Measurements from ENCODE around the gene S100A4.

The S100A4 gene

GRCh38 chr1:153553096-153553495, 7.5 kb upstream of the S100A4 start:
- TF ChIP-seq SIN3A (IDR thresholded peaks at IDR 0.05; ENCODE audit: borderline replicate concordance, insufficient read depth, low read length) = no peak
- no peak for TF ChIP-seq TAF1 (IDR thresholded peaks at IDR 0.05; ENCODE audit: borderline replicate concordance, insufficient read depth, low read length)
- TF ChIP-seq POLR2AphosphoS5 (IDR thresholded peaks at IDR 0.05; ENCODE audit: low read depth, low read length) = no peak
- TF ChIP-seq REST (IDR thresholded peaks at IDR 0.05; ENCODE audit: insufficient read depth in 1 of 2, low read depth in 2 of 2, low read length in 2 of 2) = no peak
- no peak for TF ChIP-seq FOXP2 (optimal IDR thresholded peaks at IDR 0.05; ENCODE audit: borderline replicate concordance, extremely low read depth, extremely low read length, insufficient read depth)

GRCh38 chr1:153552335-153552734, 6.7 kb upstream of the S100A4 start:
- no peak for TF ChIP-seq TAF1 (IDR thresholded peaks at IDR 0.05; ENCODE audit: borderline replicate concordance, insufficient read depth, low read length)
- no peak for TF ChIP-seq SIN3A (IDR thresholded peaks at IDR 0.05; ENCODE audit: borderline replicate concordance, insufficient read depth, low read length)
- TF ChIP-seq FOXP2 (optimal IDR thresholded peaks at IDR 0.05; ENCODE audit: borderline replicate concordance, extremely low read depth, extremely low read length, insufficient read depth) = no peak
- no peak for TF ChIP-seq POLR2AphosphoS5 (IDR thresholded peaks at IDR 0.05; ENCODE audit: low read depth, low read length)
- TF ChIP-seq REST (IDR thresholded peaks at IDR 0.05; ENCODE audit: insufficient read depth in 1 of 2, low read depth in 2 of 2, low read length in 2 of 2) = no peak

- TF ChIP-seq TAF1 (IDR thresholded peaks at IDR 0.05; ENCODE audit: borderline replicate concordance, insufficient read depth, low read length) = no peak
- TF ChIP-seq SIN3A (IDR thresholded peaks at IDR 0.05; ENCODE audit: borderline replicate concordance, insufficient read depth, low read length) = no peak
- TF ChIP-seq POLR2AphosphoS5 (IDR thresholded peaks at IDR 0.05; ENCODE audit: low read depth, low read length) = no peak
- no peak for TF ChIP-seq REST (IDR thresholded peaks at IDR 0.05; ENCODE audit: insufficient read depth in 1 of 2, low read depth in 2 of 2, low read length in 2 of 2)
- no peak for TF ChIP-seq FOXP2 (optimal IDR thresholded peaks at IDR 0.05; ENCODE audit: borderline replicate concordance, extremely low read depth, extremely low read length, insufficient read depth)
These were observed 5.4 kb upstream of the S100A4 start for GRCh38 chr1:153550827-153551500.

- TF ChIP-seq SIN3A (IDR thresholded peaks at IDR 0.05; ENCODE audit: borderline replicate concordance, insufficient read depth, low read length) (no peak), FOXP2 (optimal IDR thresholded peaks at IDR 0.05; ENCODE audit: borderline replicate concordance, extremely low read depth, extremely low read length, insufficient read depth) (no peak), TAF1 (IDR thresholded peaks at IDR 0.05; ENCODE audit: borderline replicate concordance, insufficient read depth, low read length) (no peak), REST (IDR thresholded peaks at IDR 0.05; ENCODE audit: insufficient read depth in 1 of 2, low read depth in 2 of 2, low read length in 2 of 2) (no peak), POLR2AphosphoS5 (IDR thresholded peaks at IDR 0.05; ENCODE audit: low read depth, low read length) (no peak)
These were observed 4.8 kb upstream of the S100A4 start for GRCh38 chr1:153550398-153550758.
